Right lobe of liver (tissue), 4 donors: Measurements from ENCODE around the gene CEP350.

Experiments
- POLR2A ChIP-seq: fragments of 450-650 bp; IDR thresholded peaks from one replicate; pipeline ENCODE4 v1.6.1; 2017; ENCODE audit warnings: antibody characterized with exemption, mild to moderate bottlenecking
- TF ChIP-seq, protein P1 (sequence below), 4 donors: fragments of 200-600 bp in 3 of 4; fragments of 450-650 bp in 1 of 4; IDR thresholded peaks; one replicate each; pipeline versions ENCODE4 v1.5.1 to v1.8.0; 2016 to 2022; ENCODE audit warnings: antibody characterized with exemption in 4 of 4, mild to moderate bottlenecking in 2 of 4
- donor health status: DM: no; HTN: no; CAD: no.
- donor health status: DM: no; HTN: no; CAD: no.
- donor health status: DM: no; HTN: yes; CAD: no.

GRCh38 chr1:179984942-179985341, 30.3 kb downstream of the CEP350 start:
- no peak for TF ChIP-seq POLR2A
- TF ChIP-seq, protein P1, sequence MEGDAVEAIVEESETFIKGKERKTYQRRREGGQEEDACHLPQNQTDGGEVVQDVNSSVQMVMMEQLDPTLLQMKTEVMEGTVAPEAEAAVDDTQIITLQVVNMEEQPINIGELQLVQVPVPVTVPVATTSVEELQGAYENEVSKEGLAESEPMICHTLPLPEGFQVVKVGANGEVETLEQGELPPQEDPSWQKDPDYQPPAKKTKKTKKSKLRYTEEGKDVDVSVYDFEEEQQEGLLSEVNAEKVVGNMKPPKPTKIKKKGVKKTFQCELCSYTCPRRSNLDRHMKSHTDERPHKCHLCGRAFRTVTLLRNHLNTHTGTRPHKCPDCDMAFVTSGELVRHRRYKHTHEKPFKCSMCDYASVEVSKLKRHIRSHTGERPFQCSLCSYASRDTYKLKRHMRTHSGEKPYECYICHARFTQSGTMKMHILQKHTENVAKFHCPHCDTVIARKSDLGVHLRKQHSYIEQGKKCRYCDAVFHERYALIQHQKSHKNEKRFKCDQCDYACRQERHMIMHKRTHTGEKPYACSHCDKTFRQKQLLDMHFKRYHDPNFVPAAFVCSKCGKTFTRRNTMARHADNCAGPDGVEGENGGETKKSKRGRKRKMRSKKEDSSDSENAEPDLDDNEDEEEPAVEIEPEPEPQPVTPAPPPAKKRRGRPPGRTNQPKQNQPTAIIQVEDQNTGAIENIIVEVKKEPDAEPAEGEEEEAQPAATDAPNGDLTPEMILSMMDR (IDR thresholded peaks at IDR 0.05) = no peak
